OCI-LY7 (cell line): ENCODE measurements around the gene CACNA1H. TPM values are rescaled to one million over a fixed set of nuclear protein-coding genes. Genes with fewer than 3 reads are reported as not detected.

ENCODE experiments used
- BruUV-seq: library from RNA; stranded (reverse); fragments of 400-500 nt; replicated peaks from 2 replicates; lab custom pipeline; 2021; lab: Mats Ljungman, UMichigan
- CTCF ChIA-PET: fragments of 300-600 bp; sonication (Branson Sonifier 250); formaldehyde crosslinking; loops from one replicate; lab custom pipeline; 2022; ENCODE audit warnings: antibody characterized with exemption; ENCODE audit not compliant: unreplicated experiment; lab: Charles Lee
- POLR2A ChIA-PET: fragments of 300-600 bp; sonication (Branson Sonifier 250); formaldehyde crosslinking; loops from one replicate; lab custom pipeline; 2022; ENCODE audit warnings: antibody characterized with exemption; lab: Charles Lee
- DNase-seq: peaks from one replicate; pipeline ENCODE4 v3.0.0-alpha.2; 2015; ENCODE audit warnings: low spot score
- H2AFZ ChIP-seq: fragments of 200-600 bp; sonication (generic), shearing (Covaris generic); 2 replicates; pipeline ENCODE4 v1.6.1; 2014; ENCODE audit warnings: mild to moderate bottlenecking, antibody characterized with exemption, low read length, moderate library complexity
- H3K27ac ChIP-seq: fragments of 200-600 bp; sonication (generic); 2 replicates; pipeline ENCODE4 v1.5.1; 2014; ENCODE audit warnings: mixed run types, low read depth, mild to moderate bottlenecking, moderate library complexity, low read length, inconsistent platforms; ENCODE audit not compliant: poor library complexity, severe bottlenecking
- H3K36me3 ChIP-seq: fragments of 200-600 bp; sonication (generic); 2 replicates; pipeline ENCODE4 v1.6.1; 2014; ENCODE audit warnings: mild to moderate bottlenecking, antibody characterized with exemption, low read length, moderate library complexity, mixed read lengths; ENCODE audit not compliant: insufficient read depth
- H3K4me1 ChIP-seq: fragments of 200-600 bp; sonication (generic); 2 replicates; pipeline ENCODE4 v1.5.1; 2014; ENCODE audit warnings: mild to moderate bottlenecking, low read length; ENCODE audit not compliant: insufficient read depth, poor library complexity, severe bottlenecking
- H3K4me2 ChIP-seq: fragments of 200-600 bp; sonication (generic); 2 replicates; pipeline ENCODE4 v1.6.1; 2014; ENCODE audit warnings: mild to moderate bottlenecking, low read length
- H3K4me3 ChIP-seq: fragments of 200-600 bp; sonication (generic); 2 replicates; pipeline ENCODE4 v1.5.1; 2014; ENCODE audit warnings: mild to moderate bottlenecking, low read depth, low read length; ENCODE audit not compliant: poor library complexity, severe bottlenecking
- H3K79me2 ChIP-seq: fragments of 200-600 bp; sonication (generic); 2 replicates; pipeline ENCODE4 v1.6.1; 2016; ENCODE audit warnings: low read depth, mild to moderate bottlenecking, low read length, moderate library complexity, mixed read lengths; ENCODE audit not compliant: insufficient read depth
- H3K9me2 ChIP-seq: fragments of 200-600 bp; sonication (generic); 2 replicates; pipeline ENCODE4 v1.6.1; 2016; ENCODE audit warnings: mild to moderate bottlenecking, low read length, mixed read lengths; ENCODE audit not compliant: insufficient read depth
- H3K9me3 ChIP-seq: fragments of 200-600 bp; sonication (generic); 2 replicates; pipeline ENCODE4 v1.6.1; 2014; ENCODE audit warnings: mild to moderate bottlenecking, mixed run types, low read length, mixed read lengths
- H4K20me1 ChIP-seq: fragments of 200-600 bp; sonication (generic); 2 replicates; pipeline ENCODE4 v1.6.1; 2014; ENCODE audit warnings: mild to moderate bottlenecking, antibody characterized with exemption, low read length, moderate library complexity, mixed read lengths; ENCODE audit not compliant: insufficient read depth
- EZH2phosphoT487 ChIP-seq: fragments of 200-600 bp; sonication (generic); IDR thresholded peaks from 2 replicates; pipeline ENCODE4 v1.6.1; 2018; ENCODE audit warnings: low read depth, borderline replicate concordance, mild to moderate bottlenecking, mixed run types, antibody characterized with exemption, low read length, moderate library complexity, mixed read lengths
- intact Hi-C: fragments of 100-400 bp; cut with micrococcal nuclease; formaldehyde crosslinking; loops from one replicate; pipeline ENCODE4 v1.10.0; 2022; ENCODE audit not compliant: unreplicated experiment
- total RNA-seq, 2 experiments: library from RNA; depleted of rRNA in 1 of 2; stranded (reverse); fragments of >200 nt in 1 of 2; shearing (Covaris generic) in 1 of 2; gene quantifications; 2 replicates each; pipeline ENCODE4 v1.2.3, GENCODE V29; 2014 to 2022
- TF ChIP-seq, protein P1 (sequence below): fragments of 200-600 bp; sonication (generic); conservative IDR thresholded peaks from 2 replicates; pipeline ENCODE4 v1.5.1; 2014; ENCODE audit warnings: mild to moderate bottlenecking, antibody characterized with exemption, low read length, moderate library complexity, mixed read lengths

Gene CACNA1H
- total RNA-seq, 2 experiments from 2014 or later: not detected

DNA sequence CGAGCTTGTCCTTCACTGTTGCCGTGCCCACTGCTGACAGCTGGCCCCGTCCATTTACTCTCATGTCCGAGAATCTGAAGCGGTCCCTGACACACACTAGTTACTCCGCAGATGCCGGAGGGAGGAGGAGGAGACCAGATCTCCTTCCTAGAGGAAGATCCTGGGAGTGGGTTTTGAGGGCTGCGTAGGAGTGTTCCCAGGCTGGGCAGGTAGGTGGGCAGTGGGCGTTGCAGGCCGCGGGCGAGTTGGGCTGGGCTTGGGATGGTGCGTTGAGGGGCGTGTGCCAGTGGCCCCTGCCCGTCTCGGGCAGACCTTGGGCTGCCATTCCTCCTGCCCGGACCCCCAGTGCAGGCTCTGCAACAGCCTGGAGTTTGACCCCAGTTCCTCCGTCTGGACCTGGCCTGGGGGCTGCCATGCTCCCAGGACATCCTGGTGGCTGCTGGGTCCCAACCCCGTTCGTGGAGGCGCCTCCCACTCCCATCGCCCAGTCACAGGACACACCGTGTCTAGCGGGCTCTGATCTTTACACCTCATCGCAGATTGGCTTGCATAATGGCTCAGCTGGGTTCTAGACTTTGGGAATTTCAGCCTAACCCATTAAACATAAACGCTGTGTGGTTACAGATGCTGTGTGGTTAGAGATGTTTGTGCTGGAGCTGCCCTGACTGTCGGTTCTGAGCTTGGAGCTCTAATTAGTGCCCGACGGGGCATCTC, 22.8 kb downstream of the CACNA1H start:
- H3K9me3 ChIP-seq: no peaks in the 10 kb centered on the region
- TF ChIP-seq EZH2phosphoT487: no peak
- TF ChIP-seq, protein P1, sequence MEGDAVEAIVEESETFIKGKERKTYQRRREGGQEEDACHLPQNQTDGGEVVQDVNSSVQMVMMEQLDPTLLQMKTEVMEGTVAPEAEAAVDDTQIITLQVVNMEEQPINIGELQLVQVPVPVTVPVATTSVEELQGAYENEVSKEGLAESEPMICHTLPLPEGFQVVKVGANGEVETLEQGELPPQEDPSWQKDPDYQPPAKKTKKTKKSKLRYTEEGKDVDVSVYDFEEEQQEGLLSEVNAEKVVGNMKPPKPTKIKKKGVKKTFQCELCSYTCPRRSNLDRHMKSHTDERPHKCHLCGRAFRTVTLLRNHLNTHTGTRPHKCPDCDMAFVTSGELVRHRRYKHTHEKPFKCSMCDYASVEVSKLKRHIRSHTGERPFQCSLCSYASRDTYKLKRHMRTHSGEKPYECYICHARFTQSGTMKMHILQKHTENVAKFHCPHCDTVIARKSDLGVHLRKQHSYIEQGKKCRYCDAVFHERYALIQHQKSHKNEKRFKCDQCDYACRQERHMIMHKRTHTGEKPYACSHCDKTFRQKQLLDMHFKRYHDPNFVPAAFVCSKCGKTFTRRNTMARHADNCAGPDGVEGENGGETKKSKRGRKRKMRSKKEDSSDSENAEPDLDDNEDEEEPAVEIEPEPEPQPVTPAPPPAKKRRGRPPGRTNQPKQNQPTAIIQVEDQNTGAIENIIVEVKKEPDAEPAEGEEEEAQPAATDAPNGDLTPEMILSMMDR: no peak
- H2AFZ ChIP-seq: no peak overlapping the region
- H3K79me2 ChIP-seq: no peaks in the 10 kb centered on the region
- intact Hi-C loops: no loop called here
- ChIA-PET CTCF (no interaction called here), POLR2A (no interaction called here)
- no peaks in the 10 kb centered on the region for H4K20me1 ChIP-seq
- H3K4me3 ChIP-seq: no peak overlapping the region
- H3K4me1 ChIP-seq: no peaks in the 10 kb centered on the region
- no peak overlapping the region for H3K4me2 ChIP-seq
- BruUV-seq: no TSS peak
- no peaks in the 10 kb centered on the region for H3K9me2 ChIP-seq
- H3K36me3 ChIP-seq: no peaks in the 10 kb centered on the region
- DNase-seq: no peak
- no peak overlapping the region for H3K27ac ChIP-seq

DNA sequence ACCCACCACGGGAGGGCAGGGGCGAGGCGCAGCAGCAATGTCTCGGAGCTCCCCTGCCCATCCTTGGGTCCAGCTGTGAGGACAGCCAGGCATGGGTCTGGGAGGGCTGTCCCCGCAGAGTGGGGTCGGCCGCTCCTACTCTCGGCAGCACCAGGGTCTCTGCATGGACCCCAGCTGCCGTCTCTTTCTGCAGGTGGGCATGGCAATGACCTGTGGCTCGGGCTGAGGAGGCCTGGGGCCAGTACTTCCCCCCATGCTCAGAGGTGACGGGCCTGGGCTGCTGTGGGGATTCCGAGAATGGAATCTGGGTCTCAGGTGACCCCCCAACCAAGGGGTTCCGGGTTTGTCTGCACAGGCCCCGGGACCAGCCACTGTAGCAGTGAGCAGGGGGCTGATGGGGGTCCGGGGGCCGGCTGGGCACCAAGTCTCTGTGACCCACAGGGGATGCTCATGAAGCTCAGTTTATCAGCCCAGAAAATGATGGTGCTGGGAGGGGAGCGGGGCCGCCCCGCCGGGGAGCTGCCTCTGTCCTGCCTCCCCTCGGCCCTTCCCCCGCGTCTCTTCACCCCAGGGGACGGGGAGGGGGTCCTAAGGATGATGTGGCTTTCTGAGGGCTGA, 23.5 kb downstream of the CACNA1H start:
- Histone ChIP-seq H3K4me1 (no peaks in the 10 kb centered on the region), H3K4me3 (no peak overlapping the region), H2AFZ (no peak overlapping the region), H4K20me1 (no peaks in the 10 kb centered on the region), H3K9me2 (no peaks in the 10 kb centered on the region), H3K27ac (no peak overlapping the region), H3K79me2 (no peaks in the 10 kb centered on the region), H3K4me2 (no peak overlapping the region), H3K36me3 (no peaks in the 10 kb centered on the region), H3K9me3 (no peaks in the 10 kb centered on the region)
- no peak for DNase-seq
- TF ChIP-seq, protein P1: no peak
- no peak for TF ChIP-seq EZH2phosphoT487
- BruUV-seq: no TSS peak
- intact Hi-C loops: no loop called here
- ChIA-PET POLR2A (no interaction called here), CTCF (no interaction called here)

DNA sequence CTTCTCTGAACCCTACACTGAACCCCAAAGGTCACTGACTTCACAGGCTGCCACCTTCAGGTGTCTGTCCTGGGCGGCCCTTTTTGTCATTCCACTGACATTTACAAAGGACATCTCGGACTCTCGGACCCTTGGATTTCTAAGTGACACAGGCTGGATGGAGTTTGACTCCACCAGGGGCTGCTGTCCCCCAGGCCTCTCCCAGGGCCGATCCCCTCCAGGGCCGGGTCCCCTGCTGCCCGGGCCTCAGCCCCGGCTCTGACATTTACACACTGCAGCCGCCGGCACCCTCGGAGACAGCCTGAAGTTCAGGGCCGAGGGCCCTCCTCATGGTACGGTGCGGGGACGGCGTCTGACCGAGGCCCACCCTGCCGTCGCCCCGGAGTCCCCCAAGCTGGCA, 24.1 kb downstream of the CACNA1H start:
- Histone ChIP-seq H2AFZ (no peak overlapping the region), H3K36me3 (no peaks in the 10 kb centered on the region), H3K4me3 (no peak overlapping the region), H3K4me2 (no peak overlapping the region), H3K9me2 (no peaks in the 10 kb centered on the region), H3K4me1 (no peaks in the 10 kb centered on the region), H3K9me3 (no peaks in the 10 kb centered on the region), H4K20me1 (no peaks in the 10 kb centered on the region), H3K27ac (no peak overlapping the region), H3K79me2 (no peaks in the 10 kb centered on the region)
- no TSS peak for BruUV-seq
- intact Hi-C loops: no loop called here
- ChIA-PET POLR2A (no interaction called here), CTCF (no interaction called here)
- TF ChIP-seq, protein P1: no peak
- TF ChIP-seq EZH2phosphoT487: no peak
- DNase-seq: no peak
